Mesenchymal stem cell (in vitro differentiated cells and primary cell): ENCODE results near the gene G2E3.

ENCODE experiments used
- DNase-seq: peaks from one replicate; pipeline ENCODE4 v3.0.0-alpha.2; 2013
- H2AFZ ChIP-seq: one replicate; pipeline ENCODE4 v1.6.1; 2013; ENCODE audit warnings: low read depth, mild to moderate bottlenecking, control low read depth, inconsistent platforms, low read length, moderate library complexity
- H2AK5ac ChIP-seq: 2 replicates; pipeline ENCODE4 v1.6.1; 2013; ENCODE audit warnings: low read length, moderate library complexity, mild to moderate bottlenecking, inconsistent platforms; ENCODE audit not compliant: severe bottlenecking
- H2BK120ac ChIP-seq: one replicate; pipeline ENCODE4 v1.6.1; 2013; ENCODE audit warnings: low read depth, mild to moderate bottlenecking, inconsistent platforms, low read length, moderate library complexity
- H2BK12ac ChIP-seq, 2 experiments: one replicate each; pipeline ENCODE4 v1.6.1; 2013; ENCODE audit warnings: inconsistent platforms in 2 of 2, low read length in 2 of 2, mild to moderate bottlenecking in 2 of 2, moderate library complexity in 2 of 2, control low read depth in 1 of 2
- H2BK15ac ChIP-seq: one replicate; pipeline ENCODE4 v1.6.1; 2013; ENCODE audit warnings: mild to moderate bottlenecking, low read depth, inconsistent platforms; ENCODE audit not compliant: poor library complexity, severe bottlenecking
- H2BK5ac ChIP-seq: 2 replicates; pipeline ENCODE4 v1.6.1; 2013; ENCODE audit warnings: low read depth, mild to moderate bottlenecking, low read length, control low read depth, inconsistent platforms; ENCODE audit not compliant: poor library complexity, severe bottlenecking
- H3K14ac ChIP-seq, 2 experiments: one replicate each; pipeline ENCODE4 v1.6.1; 2013; ENCODE audit warnings: inconsistent platforms in 2 of 2, low read length in 2 of 2, control low read depth in 1 of 2, mild to moderate bottlenecking in 1 of 2, moderate library complexity in 1 of 2
- H3K18ac ChIP-seq, 2 experiments: one replicate each; pipeline ENCODE4 v1.6.1; 2013; ENCODE audit warnings: inconsistent platforms in 2 of 2, low read length in 2 of 2, control low read depth in 1 of 2, low read depth in 1 of 2, mild to moderate bottlenecking in 1 of 2
- H3K23ac ChIP-seq, 2 experiments: one replicate each; pipeline ENCODE4 v1.6.1; 2013; ENCODE audit warnings: inconsistent platforms in 2 of 2, low read length in 2 of 2, mild to moderate bottlenecking in 2 of 2, moderate library complexity in 2 of 2, control low read depth in 1 of 2
- H3K27ac ChIP-seq: 2 replicates; pipeline ENCODE4 v1.5.1; 2013; ENCODE audit warnings: mild to moderate bottlenecking, moderate library complexity, low read length, control low read depth, inconsistent platforms; ENCODE audit not compliant: poor library complexity, severe bottlenecking
- H3K27me3 ChIP-seq, 2 experiments: 2 replicates each; pipeline versions ENCODE4 v1.6.1 to v1.7.0; 2013; ENCODE audit warnings: low read length in 2 of 2, mild to moderate bottlenecking in 2 of 2, moderate library complexity in 2 of 2, control low read depth in 1 of 2, inconsistent platforms in 1 of 2; ENCODE audit not compliant: control insufficient read depth in 1 of 2, insufficient read depth in 1 of 2
- H3K36me3 ChIP-seq, 2 experiments: 2 replicates each; pipeline versions ENCODE4 v1.6.1 to v1.7.0; 2013; ENCODE audit warnings: low read length in 2 of 2, control low read depth in 1 of 2, inconsistent platforms in 1 of 2, low read depth in 1 of 2, mild to moderate bottlenecking in 1 of 2; ENCODE audit not compliant: insufficient read depth in 2 of 2, control insufficient read depth in 1 of 2
- H3K4ac ChIP-seq, 2 experiments: one replicate each; pipeline ENCODE4 v1.6.1; 2013; ENCODE audit warnings: inconsistent platforms in 2 of 2, low read length in 2 of 2, mild to moderate bottlenecking in 2 of 2, moderate library complexity in 2 of 2, control low read depth in 1 of 2, low read depth in 1 of 2
- H3K4me1 ChIP-seq: 2 replicates; pipeline ENCODE4 v1.6.1; 2013; ENCODE audit warnings: low read depth, low read length, control low read depth; ENCODE audit not compliant: control insufficient read depth, insufficient read depth
- H3K4me2 ChIP-seq: 2 replicates; pipeline ENCODE4 v1.6.1; 2013; ENCODE audit warnings: low read length, mild to moderate bottlenecking, inconsistent platforms; ENCODE audit not compliant: poor library complexity, severe bottlenecking
- H3K4me3 ChIP-seq, 2 experiments: 2 replicates each; pipeline versions ENCODE4 v1.5.1 to v1.7.0; 2013; ENCODE audit warnings: low read length in 2 of 2, mild to moderate bottlenecking in 2 of 2, control low read depth in 1 of 2, low read depth in 1 of 2; ENCODE audit not compliant: insufficient read depth in 1 of 2
- H3K79me1 ChIP-seq: replicated peaks from 2 replicates; pipeline ENCODE4 v1.6.1; 2013; ENCODE audit warnings: mild to moderate bottlenecking, control low read depth, low read length, inconsistent platforms; ENCODE audit not compliant: poor library complexity, severe bottlenecking
- H3K9ac ChIP-seq: 2 replicates; pipeline ENCODE4 v1.7.0; 2013; ENCODE audit warnings: mild to moderate bottlenecking, low read length, moderate library complexity
- H3K9me3 ChIP-seq: 2 replicates; pipeline ENCODE4 v1.7.0; 2013; ENCODE audit warnings: mild to moderate bottlenecking, low read length; ENCODE audit not compliant: control insufficient read depth
- H4K8ac ChIP-seq: one replicate; pipeline ENCODE4 v1.6.1; 2013; ENCODE audit warnings: inconsistent platforms, mild to moderate bottlenecking, low read length, moderate library complexity
- H4K91ac ChIP-seq: one replicate; pipeline ENCODE4 v1.6.1; 2013; ENCODE audit warnings: mild to moderate bottlenecking, low read length, inconsistent platforms
- WGBS: methylation state at CpG from one replicate; pipeline ENCODE4 v1.1.7; 2013; ENCODE audit warnings: mixed read lengths; 5-methylcytosine and 5-hydroxymethylcytosine counted together

Gene G2E3

DNA sequence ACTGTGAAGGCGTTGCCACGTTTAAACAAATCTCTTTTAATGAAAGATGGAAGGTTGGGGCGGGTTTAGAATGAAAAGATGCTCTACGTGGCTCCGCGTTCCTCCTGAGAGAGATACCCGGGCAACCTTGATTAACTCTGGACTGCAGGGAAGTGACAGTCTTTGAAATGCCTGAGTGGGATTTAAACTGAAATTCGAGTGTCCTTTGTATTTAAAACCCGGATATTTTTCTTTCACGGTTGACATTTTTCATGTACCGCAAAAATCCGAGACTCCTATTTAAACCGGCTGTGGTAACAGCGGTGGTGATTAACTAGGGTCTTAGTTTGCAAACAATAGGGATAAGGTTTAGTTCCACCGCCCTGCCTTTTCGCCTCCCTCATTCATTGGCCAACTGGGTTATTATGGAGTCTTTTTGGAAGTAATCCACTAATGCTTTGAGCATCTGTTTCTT, 707 bp downstream of the G2E3 start:
- peak; percentile 47 for DNase-seq
- peaks cover 0 to 2% of the 10 kb centered on the region in 2 experiments for H3K36me3 ChIP-seq
- no peak overlapping the region for H4K8ac ChIP-seq
- no peak overlapping the region for H2AK5ac ChIP-seq
- H3K9me3 ChIP-seq: no peaks in the 10 kb centered on the region
- H3K4me2 ChIP-seq: peak overlapping the region; percentile 87
- H3K79me1 ChIP-seq: no peaks in the 10 kb centered on the region
- H4K91ac ChIP-seq: no peak overlapping the region
- H3K14ac ChIP-seq: no peak overlapping the region
- H3K4ac ChIP-seq: peak overlapping the region in 1 of 2 experiments; percentile 73
- H3K9ac ChIP-seq: peak overlapping the region; percentile 99
- peaks cover 1% of the 10 kb centered on the region for H3K4me1 ChIP-seq
- H2AFZ ChIP-seq: no peak overlapping the region
- H3K4me3 ChIP-seq: peak overlapping the region; percentile 95 to 97
- H2BK12ac ChIP-seq: no peak overlapping the region
- H3K18ac ChIP-seq: no peak overlapping the region
- H3K23ac ChIP-seq: no peak overlapping the region
- no peak overlapping the region for H2BK120ac ChIP-seq
- H3K27me3 ChIP-seq: no peaks in the 10 kb centered on the region
- 0% methylated on average over 16 of the region's 16 CpGs for WGBS
- H2BK5ac ChIP-seq: no peak overlapping the region
- H2BK15ac ChIP-seq: no peak overlapping the region
- H3K27ac ChIP-seq: peak overlapping the region; percentile 83

DNA sequence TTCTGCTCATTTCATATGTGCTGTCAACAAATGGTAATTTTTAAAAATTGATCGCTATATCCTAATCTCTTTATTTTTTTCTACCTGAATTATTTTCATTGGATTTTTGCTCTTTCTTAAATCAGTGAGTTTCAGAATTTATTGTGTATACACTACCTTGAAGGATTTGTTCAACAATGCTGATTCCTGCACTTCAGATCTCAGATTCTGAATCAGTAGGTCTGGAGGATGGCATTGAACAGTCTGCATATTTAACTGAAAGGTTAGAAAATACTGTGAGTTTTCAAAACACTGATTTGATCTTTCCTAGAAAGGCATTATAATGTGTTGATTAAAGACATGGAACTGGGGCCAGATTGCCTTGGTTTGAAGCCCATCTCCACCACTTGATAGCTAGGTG, 1.6 kb downstream of the G2E3 start:
- Histone ChIP-seq H2BK15ac (no peak overlapping the region), H2BK120ac (no peak overlapping the region), H4K91ac (no peak overlapping the region), H2BK12ac (no peak overlapping the region), H2BK5ac (no peak overlapping the region), H3K4me2 (peak overlapping the region; percentile 10), H3K9ac (peak overlapping the region; percentile 99), H3K23ac (no peak overlapping the region), H3K18ac (no peak overlapping the region), H3K27me3 (no peaks in the 10 kb centered on the region), H3K79me1 (no peaks in the 10 kb centered on the region), H3K9me3 (no peaks in the 10 kb centered on the region), H3K4ac (no peak overlapping the region), H3K27ac (no peak overlapping the region), H3K14ac (no peak overlapping the region), H4K8ac (no peak overlapping the region), H2AFZ (no peak overlapping the region), H3K4me1 (peaks cover 1% of the 10 kb centered on the region), H2AK5ac (no peak overlapping the region), H3K36me3 (peaks cover 0 to 2% of the 10 kb centered on the region in 2 experiments), H3K4me3 (peak overlapping the region in 1 of 2 experiments; percentile 97)
- no peak for DNase-seq
- no CpG with 5 or more reads among the region's 1 CpG for WGBS

DNA sequence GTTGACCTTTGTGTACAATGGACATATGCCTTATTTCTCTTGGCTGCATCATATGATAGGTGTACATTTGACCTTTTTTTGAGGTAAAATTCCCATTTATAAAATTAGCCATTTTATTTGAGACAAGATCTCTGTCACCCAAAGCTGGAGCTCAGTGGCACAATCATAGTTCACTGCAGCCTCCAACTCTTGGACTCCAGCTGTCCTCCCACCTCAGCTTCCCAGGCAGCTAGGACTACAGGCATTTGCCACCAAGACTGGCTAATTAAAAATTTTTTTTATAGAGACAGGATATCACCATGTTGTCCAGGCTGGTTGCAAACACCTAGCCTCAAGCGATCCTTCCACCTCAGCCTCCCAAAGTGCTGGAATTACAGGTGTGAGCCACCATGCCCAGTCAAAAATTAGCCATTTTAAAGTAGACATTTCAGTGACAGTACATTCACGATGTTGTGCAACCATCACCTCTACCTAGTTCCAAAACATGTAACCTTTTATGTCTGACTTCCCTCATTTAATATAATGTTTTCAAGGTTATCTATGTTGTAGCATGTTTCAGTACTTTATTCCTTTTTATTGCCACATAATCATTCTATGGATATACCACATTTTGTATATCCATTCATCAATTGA, 5.4 kb downstream of the G2E3 start:
- Histone ChIP-seq H3K4me3 (no peak overlapping the region), H3K4ac (no peak overlapping the region), H3K9ac (no peak overlapping the region), H3K4me2 (no peak overlapping the region), H3K4me1 (peaks cover 1% of the 10 kb centered on the region), H3K27me3 (no peaks in the 10 kb centered on the region), H3K79me1 (no peaks in the 10 kb centered on the region), H2BK12ac (no peak overlapping the region), H3K27ac (no peak overlapping the region), H3K36me3 (peaks cover 0 to 2% of the 10 kb centered on the region in 2 experiments), H2BK5ac (no peak overlapping the region), H3K14ac (no peak overlapping the region), H2AK5ac (no peak overlapping the region), H3K9me3 (no peaks in the 10 kb centered on the region), H2BK15ac (no peak overlapping the region), H4K8ac (no peak overlapping the region), H4K91ac (no peak overlapping the region), H2BK120ac (no peak overlapping the region), H3K23ac (no peak overlapping the region), H2AFZ (no peak overlapping the region), H3K18ac (no peak overlapping the region)
- 100% methylated on average over 1 of the region's 2 CpGs for WGBS
- no peak for DNase-seq

DNA sequence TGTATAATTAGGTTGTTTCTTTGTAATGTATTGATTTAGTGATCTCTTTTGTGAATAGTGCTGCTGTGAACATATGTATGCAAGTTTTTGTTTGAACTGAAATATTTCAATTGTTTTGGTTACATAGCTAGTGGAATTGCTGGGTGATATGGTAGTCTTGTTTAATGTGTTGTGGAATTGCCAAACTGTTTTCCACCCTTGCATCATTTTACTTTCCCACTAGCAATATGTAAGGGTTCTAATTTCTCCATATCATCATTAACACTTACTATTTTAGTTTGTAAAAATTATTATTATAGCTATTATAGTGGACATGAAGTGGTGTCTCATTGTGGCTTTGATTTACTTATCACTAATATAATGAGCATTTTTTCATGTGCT, 5.9 kb downstream of the G2E3 start:
- Histone ChIP-seq H3K23ac (no peak overlapping the region), H3K27ac (no peak overlapping the region)

More for the DNA sequence above, 5.9 kb downstream of the G2E3 start:
- H2BK15ac ChIP-seq: no peak overlapping the region
- H3K27me3 ChIP-seq: no peaks in the 10 kb centered on the region
- no peak overlapping the region for H3K9ac ChIP-seq
- no peak overlapping the region for H2AFZ ChIP-seq
- H3K18ac ChIP-seq: no peak overlapping the region
- H2BK120ac ChIP-seq: no peak overlapping the region
- H3K4me2 ChIP-seq: no peak overlapping the region
- H3K79me1 ChIP-seq: no peaks in the 10 kb centered on the region
- no peak overlapping the region for H3K4me3 ChIP-seq
- no peaks in the 10 kb centered on the region for H3K9me3 ChIP-seq
- H3K14ac ChIP-seq: no peak overlapping the region
- no peak overlapping the region for H4K91ac ChIP-seq
- no peak overlapping the region for H2BK12ac ChIP-seq
- H3K4me1 ChIP-seq: peaks cover 1% of the 10 kb centered on the region
- H2BK5ac ChIP-seq: no peak overlapping the region
- H2AK5ac ChIP-seq: no peak overlapping the region
- H3K4ac ChIP-seq: no peak overlapping the region
- H4K8ac ChIP-seq: no peak overlapping the region
- peaks cover 0 to 2% of the 10 kb centered on the region in 2 experiments for H3K36me3 ChIP-seq
- DNase-seq: no peak
